Measurements from ENCODE around the gene ZNF783. TPM values are rescaled to one million over a fixed set of nuclear protein-coding genes. Genes with fewer than 3 reads are reported as not detected.

ZNF783 gene
- total and polyA plus RNA-seq, 2 donors (not counting 1 experiment from before 2014, with no cell fraction given): 38.1 to 43.8 TPM

DNA sequence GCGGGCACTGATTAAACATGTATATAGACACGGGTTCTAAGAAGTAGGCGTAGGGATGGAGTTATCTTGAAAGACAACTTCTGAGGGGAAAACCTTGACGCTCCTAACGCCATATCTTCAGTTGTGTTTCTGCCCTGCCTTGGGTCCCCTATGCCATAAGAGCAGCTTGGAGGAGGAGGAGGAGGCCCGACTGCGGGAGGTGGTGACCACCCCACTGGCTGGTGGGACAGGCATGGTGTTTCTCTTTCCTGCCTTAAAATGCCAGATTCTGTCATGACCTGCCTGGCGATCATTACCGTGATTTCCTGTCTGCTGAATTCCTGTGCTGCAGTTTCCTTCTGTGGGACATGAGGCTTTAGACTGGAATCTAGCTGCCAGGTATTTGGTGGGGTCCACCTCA, 15.9 kb downstream of the ZNF783 start:
- Histone ChIP-seq H3K4me3 (ENCODE audit: control extremely low read depth in 1 of 5, extremely low read depth in 1 of 5, insufficient read depth in 1 of 5, low read depth in 2 of 5, low read length in 4 of 5) (no peak overlapping the region), H3K79me2 (ENCODE audit: control insufficient read depth, insufficient read depth, low read length) (peaks cover 10% of the 10 kb centered on the region), H3K36me3 (replicated peaks in 1 of 2; ENCODE audit: control extremely low read depth in 1 of 2, control insufficient read depth in 1 of 2, extremely low read depth in 1 of 2, insufficient read depth in 2 of 2, low read length in 1 of 2) (peaks cover 5 to 49% of the 10 kb centered on the region in 2 experiments), H3K9ac (ENCODE audit: low read length) (no peak overlapping the region), H2AFZ (ENCODE audit: insufficient read depth, low read depth, low read length, poor library complexity, severe bottlenecking) (no peak overlapping the region), H3K27ac (ENCODE audit: low read length in 2 of 2) (no peak overlapping the region), H3K9me3 (ENCODE audit: control extremely low read depth in 1 of 3, control insufficient read depth in 2 of 3, insufficient read depth in 1 of 3, low read length in 2 of 3) (no peaks in the 10 kb centered on the region), H4K20me1 (ENCODE audit: control insufficient read depth, insufficient read depth, low read length, poor library complexity, severe bottlenecking) (peaks cover 11% of the 10 kb centered on the region), H3K27me3 (replicated peaks in 1 of 4; ENCODE audit: control extremely low read depth in 1 of 4, control insufficient read depth in 3 of 4, insufficient read depth in 4 of 4, low read length in 3 of 4) (no peaks in the 10 kb centered on the region), H3K4me1 (ENCODE audit: control insufficient read depth in 2 of 2, insufficient read depth in 2 of 2, low read length in 2 of 2) (no peaks in the 10 kb centered on the region), H3K4me2 (replicated peaks; ENCODE audit: low read depth, low read length, poor library complexity, severe bottlenecking) (no peak overlapping the region)
- 100% methylated on average over 9 of the region's 9 CpGs for WGBS (ENCODE audit: insufficient coverage)
- ATAC-seq (ENCODE audit: low read depth): no peak
- H3K27me3 Mint-ChIP-seq: no peaks in the 10 kb centered on the region
- no peaks in the 10 kb centered on the region for H3K9me3 Mint-ChIP-seq (ENCODE audit: insufficient read depth)
- H3K4me3 Mint-ChIP-seq: no peak overlapping the region
- DNase-seq: no peak
- TF ChIP-seq EZH2 (IDR thresholded peaks at IDR 0.05; ENCODE audit: borderline replicate concordance, insufficient read depth, low read depth, low read length, poor library complexity, severe bottlenecking): no peak
- H3K27ac Mint-ChIP-seq: no peak overlapping the region
- peaks cover 6% of the 10 kb centered on the region for H3K4me1 Mint-ChIP-seq
- POLR2A ChIA-PET: no interaction called here
- intact Hi-C loops (cut with micrococcal nuclease): no loop called here
- CTCF ChIA-PET: no interaction called here

- Histone ChIP-seq H3K27me3 (replicated peaks in 1 of 4; ENCODE audit: control extremely low read depth in 1 of 4, control insufficient read depth in 3 of 4, insufficient read depth in 4 of 4, low read length in 3 of 4) (no peaks in the 10 kb centered on the region), H3K4me1 (ENCODE audit: control insufficient read depth in 2 of 2, insufficient read depth in 2 of 2, low read length in 2 of 2) (no peaks in the 10 kb centered on the region), H3K9ac (ENCODE audit: low read length) (no peak overlapping the region), H3K4me3 (ENCODE audit: control extremely low read depth in 1 of 5, extremely low read depth in 1 of 5, insufficient read depth in 1 of 5, low read depth in 2 of 5, low read length in 4 of 5) (no peak overlapping the region), H3K36me3 (replicated peaks in 1 of 2; ENCODE audit: control extremely low read depth in 1 of 2, control insufficient read depth in 1 of 2, extremely low read depth in 1 of 2, insufficient read depth in 2 of 2, low read length in 1 of 2) (peaks cover 3 to 48% of the 10 kb centered on the region in 2 experiments), H3K27ac (ENCODE audit: low read length in 2 of 2) (no peak overlapping the region), H2AFZ (ENCODE audit: insufficient read depth, low read depth, low read length, poor library complexity, severe bottlenecking) (no peak overlapping the region), H3K9me3 (ENCODE audit: control extremely low read depth in 1 of 3, control insufficient read depth in 2 of 3, insufficient read depth in 1 of 3, low read length in 2 of 3) (no peaks in the 10 kb centered on the region), H3K4me2 (replicated peaks; ENCODE audit: low read depth, low read length, poor library complexity, severe bottlenecking) (no peak overlapping the region), H3K79me2 (ENCODE audit: control insufficient read depth, insufficient read depth, low read length) (peaks cover 10% of the 10 kb centered on the region), H4K20me1 (ENCODE audit: control insufficient read depth, insufficient read depth, low read length, poor library complexity, severe bottlenecking) (peaks cover 11% of the 10 kb centered on the region)
- no peak for TF ChIP-seq EZH2 (IDR thresholded peaks at IDR 0.05; ENCODE audit: borderline replicate concordance, insufficient read depth, low read depth, low read length, poor library complexity, severe bottlenecking)
- H3K4me1 Mint-ChIP-seq: peaks cover under 1% of the 10 kb centered on the region
- no peaks in the 10 kb centered on the region for H3K9me3 Mint-ChIP-seq (ENCODE audit: insufficient read depth)
- no peak for ATAC-seq (ENCODE audit: low read depth)
- intact Hi-C loops (cut with micrococcal nuclease): no loop called here
- no peak for DNase-seq
- ChIA-PET POLR2A (no interaction called here), CTCF (no interaction called here)
- H3K4me3 Mint-ChIP-seq: no peak overlapping the region
- WGBS (ENCODE audit: insufficient coverage): 99% methylated on average over 10 of the region's 11 CpGs
- no peaks in the 10 kb centered on the region for H3K27me3 Mint-ChIP-seq
- no peak overlapping the region for H3K27ac Mint-ChIP-seq
These were observed 16.4 kb downstream of the ZNF783 start for GRCh38 chr7:149278396-149278795.

Data from B cell (primary cell).